CD4-positive, alpha-beta T cell treated with Interferon gamma for 1 hour (primary cell): ENCODE measurements around the gene KRT77.
"Not testable (repeated sequence)": the region's sequence is repeated elsewhere in the genome, so short reads cannot be mapped to it uniquely, and the experiment has no call there.

Experiments
- DNase-seq: peaks from one replicate; pipeline ENCODE4 v3.0.0-alpha.2; 2020

Gene KRT77

GRCh38 chr12:52703424-52703823, at the start of gene KRT77:
Gene KRT77, minus strand, starts transcription at chr12:52703524. Its CDS starts 90 bp downstream, at chr12:52703434.
- DNase-seq = no peak

- no peak for DNase-seq
These were observed 49.2 kb upstream of the KRT77 start for GRCh38 chr12:52752516-52752915.

DNA sequence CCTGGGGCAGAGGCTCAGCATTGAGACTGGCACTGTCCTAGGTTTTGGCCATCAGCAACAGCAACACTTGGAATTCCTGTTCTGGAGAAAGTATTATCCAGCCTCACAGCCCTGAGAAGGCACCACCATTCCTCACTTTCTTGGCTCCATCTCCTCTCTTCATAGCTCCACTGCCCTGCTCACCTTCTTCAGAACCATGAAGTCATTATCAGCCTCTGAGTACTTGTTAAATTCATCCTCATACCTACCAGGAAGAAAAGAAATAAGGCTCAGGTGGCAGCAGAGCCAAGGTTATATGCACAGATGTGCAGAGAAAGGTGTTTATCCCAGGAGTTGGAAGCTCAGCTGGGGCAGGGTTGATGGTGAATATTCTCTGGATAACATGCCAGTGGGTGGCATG, 48.5 kb upstream of the KRT77 start:
- no peak for DNase-seq

DNA sequence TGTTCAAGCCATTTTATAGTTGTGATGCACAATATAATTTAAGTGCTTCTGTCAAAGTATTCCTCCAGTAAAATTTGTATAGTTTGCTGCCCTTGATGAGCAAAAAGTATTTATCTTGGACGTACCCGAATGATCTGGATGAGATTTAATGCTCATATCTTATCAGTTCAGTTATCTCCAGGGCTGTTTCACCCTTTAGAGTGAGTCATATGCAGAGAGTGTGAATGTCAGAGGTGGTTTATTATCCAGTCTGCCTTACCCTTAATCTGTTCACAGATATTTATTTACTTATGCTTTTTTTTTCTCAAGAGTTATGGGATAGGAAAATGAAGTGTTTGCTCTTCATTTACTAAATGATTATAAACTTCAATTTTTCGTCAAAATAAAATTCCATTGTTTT, 47.2 kb upstream of the KRT77 start:
- not testable (repeated sequence) for DNase-seq

DNA sequence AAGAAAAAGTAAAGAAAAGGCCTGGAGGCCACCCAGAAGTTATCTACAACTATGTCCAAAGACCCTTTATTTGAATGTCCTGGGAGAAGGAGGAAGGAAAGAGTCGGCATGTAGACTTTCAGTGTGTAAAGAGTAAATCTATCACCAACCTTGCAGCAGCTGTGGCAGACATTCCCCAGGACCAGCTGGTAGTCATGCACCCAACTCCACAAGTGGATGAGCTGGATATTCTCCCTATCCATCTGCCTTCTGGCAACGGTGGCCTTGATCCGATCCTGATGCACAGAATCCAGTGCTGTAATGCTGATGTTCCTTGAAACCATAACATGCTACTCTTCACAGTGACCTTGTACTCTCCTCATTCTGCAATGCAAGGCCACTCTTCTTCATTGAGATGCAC, 46.5 kb upstream of the KRT77 start:
- DNase-seq = no peak

DNA sequence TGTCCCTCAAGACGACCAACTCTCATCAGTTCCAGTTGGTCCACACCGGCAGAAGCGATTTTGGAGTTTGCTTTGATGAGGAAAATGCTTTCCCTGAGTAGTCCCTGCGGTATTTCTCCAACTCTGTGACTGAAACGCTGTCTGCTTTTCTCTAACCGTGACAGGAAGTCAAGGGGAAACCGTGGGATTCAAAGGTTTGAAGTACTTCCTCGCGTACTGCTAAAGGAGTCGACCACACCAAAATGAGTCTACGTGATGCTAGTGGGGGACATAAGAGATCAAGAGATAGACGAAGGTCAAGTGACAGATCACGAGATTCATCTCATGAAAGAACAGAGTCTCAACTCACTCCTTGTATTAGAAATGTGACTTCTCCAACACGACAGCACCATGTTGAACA, 45.3 kb upstream of the KRT77 start:
- no peak for DNase-seq

- no peak for DNase-seq
These were observed 42.2 kb upstream of the KRT77 start for GRCh38 chr12:52745554-52745953.

- no peak for DNase-seq
These were observed 41.3 kb upstream of the KRT77 start for GRCh38 chr12:52744493-52745156.

- no peak for DNase-seq
These were observed 39.6 kb upstream of the KRT77 start for GRCh38 chr12:52742822-52743457.

- no peak for DNase-seq
These were observed 38.9 kb upstream of the KRT77 start for GRCh38 chr12:52742196-52742580.

- DNase-seq = no peak
These were observed 38.3 kb upstream of the KRT77 start for GRCh38 chr12:52741375-52742195.

DNA sequence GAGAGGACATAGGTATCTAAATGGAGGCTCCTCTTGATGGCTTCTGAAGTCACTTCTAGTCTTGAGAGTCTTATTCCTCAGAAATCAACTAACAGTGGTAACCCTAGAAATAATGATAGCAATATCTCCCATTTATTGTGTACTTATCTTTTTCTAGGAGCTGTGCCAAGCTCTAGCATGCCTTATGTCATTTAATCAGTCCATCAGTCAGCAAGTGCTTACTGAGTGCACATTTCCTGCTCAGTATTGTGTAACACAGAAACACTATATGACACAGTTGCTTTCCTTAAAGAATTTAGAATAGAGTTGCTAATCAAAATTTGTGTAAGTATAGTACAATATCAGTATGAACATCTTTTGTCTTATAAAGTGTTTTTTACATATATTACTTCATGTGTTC, 37.3 kb upstream of the KRT77 start:
- no peak for DNase-seq

DNA sequence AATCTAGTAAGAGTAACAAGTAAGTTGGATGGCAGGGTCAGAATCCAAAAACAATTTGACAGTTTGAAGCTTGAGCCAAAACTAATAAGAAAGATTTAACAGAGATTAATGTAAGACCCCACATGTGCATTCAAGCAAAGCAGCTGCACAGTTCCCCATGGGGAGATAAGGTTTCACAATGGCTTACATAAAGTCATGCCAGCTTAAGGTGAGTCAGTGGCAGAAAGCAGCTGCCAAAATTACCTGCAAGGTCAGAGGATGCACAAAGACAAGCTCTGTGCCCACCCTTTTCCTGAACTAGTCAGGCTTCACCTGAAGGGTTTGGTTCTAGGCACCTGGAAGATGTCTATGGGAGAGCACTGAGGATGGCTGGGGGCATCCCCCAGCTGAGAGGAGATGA, 36.6 kb upstream of the KRT77 start:
- no peak for DNase-seq

- no peak for DNase-seq
These were observed 32.7 kb upstream of the KRT77 start for GRCh38 chr12:52735816-52736632.

DNA sequence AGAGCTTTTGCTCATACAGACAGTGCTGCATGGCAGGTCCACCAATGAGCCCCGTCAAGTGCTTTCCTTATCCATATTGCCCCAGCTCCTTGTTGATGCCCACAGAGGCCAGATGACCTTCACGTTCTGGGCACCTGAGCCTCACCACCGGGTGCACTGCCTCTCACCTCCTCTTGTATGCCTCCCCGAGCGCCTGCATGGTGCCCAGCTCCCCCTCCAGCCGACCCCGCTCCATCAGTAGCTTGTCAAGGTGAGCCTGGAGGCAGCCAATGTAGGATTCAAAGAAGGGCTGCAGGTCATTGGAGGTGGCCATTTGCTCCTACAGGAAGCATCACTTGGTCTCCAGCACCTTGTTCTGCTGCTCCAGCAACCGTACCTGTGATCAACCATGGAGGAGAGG, 31.8 kb upstream of the KRT77 start:
- no peak for DNase-seq

DNA sequence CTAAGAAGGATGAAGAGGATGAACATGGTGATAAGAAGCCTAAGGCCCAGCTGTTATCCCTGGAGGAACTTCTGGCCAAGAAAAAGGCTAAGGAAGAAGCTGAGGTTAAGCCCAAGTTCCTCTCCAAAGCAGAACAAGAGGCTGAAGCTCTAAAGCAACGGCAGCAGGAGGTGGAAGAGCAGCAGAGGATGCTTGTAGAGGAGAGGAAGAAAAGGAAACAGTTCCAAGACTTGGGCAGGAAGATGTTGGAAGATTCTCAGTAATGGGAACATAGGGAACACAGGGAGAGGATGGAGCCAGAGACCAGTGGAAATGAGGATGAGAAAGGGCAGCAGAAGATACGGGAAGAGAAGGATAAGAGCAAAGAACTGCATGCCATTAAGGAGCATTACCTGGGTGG, 27.5 kb upstream of the KRT77 start:
- no peak for DNase-seq

- no peak for DNase-seq
These were observed 27.1 kb upstream of the KRT77 start for GRCh38 chr12:52730383-52730782.

DNA sequence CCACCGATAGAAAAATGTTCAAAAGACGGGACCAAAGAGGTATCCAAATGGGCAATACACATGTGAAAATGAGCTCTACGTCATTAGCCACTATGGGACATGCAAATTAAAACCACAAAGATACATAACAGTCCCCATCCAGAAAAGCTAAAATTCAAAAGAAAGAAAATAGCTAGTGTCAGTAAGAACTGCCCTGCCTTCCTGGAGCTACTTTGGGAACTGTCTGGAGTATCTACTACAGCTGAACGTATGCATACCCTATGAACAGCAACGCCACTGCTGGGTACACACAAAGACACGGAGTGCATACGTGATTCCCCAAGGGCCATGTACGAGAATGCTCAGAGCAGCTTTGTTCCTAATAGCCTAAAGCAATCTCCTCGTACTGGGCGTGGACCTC, 25.8 kb upstream of the KRT77 start:
- DNase-seq = no peak

- no peak for DNase-seq
These were observed 25.1 kb upstream of the KRT77 start for GRCh38 chr12:52728374-52728773.

DNA sequence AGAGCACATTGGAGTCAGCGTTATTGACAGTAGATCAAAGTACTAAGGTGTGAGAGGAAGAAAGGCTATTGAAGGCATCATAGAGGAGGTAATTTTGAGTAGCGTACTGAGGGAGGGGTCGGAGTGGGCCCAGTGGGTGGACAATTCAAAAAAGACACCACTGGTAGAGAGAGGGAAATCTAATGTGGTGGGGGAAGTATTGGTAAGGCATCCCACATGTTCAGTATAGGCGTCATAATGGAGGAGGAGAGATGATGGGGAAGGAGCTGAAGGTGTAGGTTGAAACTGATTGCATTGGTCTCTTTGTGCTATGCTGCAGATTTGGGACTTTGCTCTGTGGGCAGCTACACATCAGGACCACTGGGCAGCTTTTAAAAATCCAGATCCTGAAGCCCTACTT, 23.7 kb upstream of the KRT77 start:
- no peak for DNase-seq

- no peak for DNase-seq
These were observed 23.1 kb upstream of the KRT77 start for GRCh38 chr12:52726451-52726850.

- no peak for DNase-seq
These were observed 21.1 kb upstream of the KRT77 start for GRCh38 chr12:52724384-52724783.

DNA sequence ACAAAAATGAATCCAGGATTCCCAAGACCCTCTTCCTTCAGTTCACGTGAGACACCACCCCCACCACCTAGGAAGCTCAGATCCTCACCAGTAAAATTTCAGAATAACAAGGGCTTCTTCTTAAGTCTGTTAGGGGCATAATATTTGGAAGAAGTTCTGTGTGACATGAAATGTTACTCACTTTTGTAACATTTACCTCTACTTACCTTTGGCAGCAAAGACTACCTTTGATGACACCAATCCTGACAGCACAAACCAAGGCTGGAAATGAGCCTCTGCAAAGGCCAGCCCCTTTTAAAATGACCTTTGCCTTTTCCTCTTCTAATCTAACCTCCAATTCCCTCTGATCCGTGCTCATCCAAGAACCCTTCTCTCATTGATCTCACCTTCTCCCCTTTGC, 19.4 kb upstream of the KRT77 start:
- DNase-seq = no peak
